ENCODE results near the gene ARHGEF16. TPM values are rescaled to one million over a fixed set of nuclear protein-coding genes. Genes with fewer than 3 reads are reported as not detected.

ARHGEF16 gene
- polyA plus RNA-seq, 1 of the 3 experiments (the other 2 are of a cell fraction): 0.18 TPM

GRCh38 chr1:3408751-3409266 is 45.7 kb upstream of the ARHGEF16 start:
- Histone ChIP-seq H3K4me2 (no peak overlapping the region), H3K9me2 (no peaks in the 10 kb centered on the region), H3K27me3 (ENCODE audit: insufficient read depth) (peaks cover 25% of the 10 kb centered on the region; the same call in 1 of the 2 replicates), H3K4me3 (ENCODE audit: low read depth in 2 of 2, low read length in 1 of 2) (no peak overlapping the region), H3K9ac (no peak overlapping the region), H3K9me3 (no peaks in the 10 kb centered on the region), H3K79me2 (ENCODE audit: insufficient read depth) (no peaks in the 10 kb centered on the region), H2AFZ (ENCODE audit: low read depth) (no peak overlapping the region), H3K4me1 (ENCODE audit: control insufficient read depth in 1 of 2, insufficient read depth in 2 of 2, low read depth in 1 of 2, low read length in 1 of 2) (no peaks in the 10 kb centered on the region), H3K27ac (ENCODE audit: low read depth in 2 of 2, low read length in 1 of 2) (no peak overlapping the region), H4K20me1 (ENCODE audit: insufficient read depth) (no peaks in the 10 kb centered on the region), H3F3A (replicated peaks; ENCODE audit: insufficient read depth) (no peaks in the 10 kb centered on the region), H3K36me3 (replicated peaks in 1 of 2; ENCODE audit: control insufficient read depth in 1 of 2, insufficient read depth in 2 of 2, low read length in 1 of 2) (no peaks in the 10 kb centered on the region)
- TF ChIP-seq GABPA (IDR thresholded peaks at IDR 0.05; ENCODE audit: low read depth) (no peak), TAF1 (IDR thresholded peaks at IDR 0.05; ENCODE audit: borderline replicate concordance, low read depth, low read length) (no peak), SIN3A (IDR thresholded peaks at IDR 0.05; ENCODE audit: borderline replicate concordance, low read depth, low read length) (no peak), FOXM1 (IDR thresholded peaks at IDR 0.05; ENCODE audit: low read depth) (no peak), NRF1 (IDR thresholded peaks at IDR 0.05; ENCODE audit: low read depth, low read length) (no peak), NFIC (IDR thresholded peaks at IDR 0.05; ENCODE audit: borderline replicate concordance) (no peak), MXI1 (IDR thresholded peaks at IDR 0.05; ENCODE audit: low read depth, low read length) (no peak)
- POLR2A ChIA-PET: no interaction called here
- 79% methylated on average over 36 of the region's 36 CpGs for WGBS (ENCODE audit: low lambda C conversion rate)
- no peak for DNase-seq
- CTCF ChIA-PET: interaction anchor here (1.1 kb wide), 1 partner anchor 8 kb away, joined by 3 read pairs; no protein-coding TSS in a partner anchor

DNA sequence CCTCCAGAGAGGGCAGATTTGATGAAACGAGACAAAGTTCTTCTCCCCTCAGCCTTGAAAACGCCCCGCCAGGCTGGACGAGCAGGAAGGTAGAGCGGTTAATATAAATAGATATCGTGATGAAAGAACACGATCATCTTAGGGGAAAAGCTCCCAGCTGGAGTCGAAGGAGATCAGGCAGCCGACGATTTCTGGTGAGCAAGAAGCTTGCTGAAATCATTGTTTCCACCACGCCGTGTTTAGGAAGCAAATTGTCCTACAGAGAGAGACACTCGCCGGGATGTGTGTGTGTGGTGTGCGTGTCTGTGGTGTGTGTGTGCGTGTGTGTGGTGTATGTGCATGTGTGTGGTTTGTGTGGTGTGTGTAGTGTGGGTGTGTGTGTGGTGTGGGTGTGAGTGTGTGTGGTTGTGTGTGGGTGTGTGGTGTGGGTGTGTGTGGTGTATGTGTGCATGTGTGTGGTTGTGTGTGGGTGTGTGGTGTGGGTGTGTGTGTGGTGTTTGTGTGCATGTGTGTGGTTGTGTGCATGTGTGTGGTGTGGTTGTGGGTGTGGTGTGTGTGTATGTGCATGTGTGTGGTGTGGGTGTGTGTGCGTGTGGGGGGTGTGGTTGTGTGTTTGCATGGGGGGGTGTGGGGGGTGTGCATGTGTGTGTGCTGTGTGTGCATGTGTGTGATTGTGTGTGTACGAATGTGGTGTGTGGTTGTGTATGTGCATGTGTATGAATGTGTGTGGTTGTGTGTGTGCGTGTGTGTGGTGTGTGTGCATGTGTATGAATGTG is 44.9 kb upstream of the ARHGEF16 start:
- Histone ChIP-seq H3K4me1 (ENCODE audit: control insufficient read depth in 1 of 2, insufficient read depth in 2 of 2, low read depth in 1 of 2, low read length in 1 of 2) (no peaks in the 10 kb centered on the region), H3K36me3 (replicated peaks in 1 of 2; ENCODE audit: control insufficient read depth in 1 of 2, insufficient read depth in 2 of 2, low read length in 1 of 2) (no peaks in the 10 kb centered on the region), H3K4me2 (no peak overlapping the region), H3K9me3 (no peaks in the 10 kb centered on the region), H3K79me2 (ENCODE audit: insufficient read depth) (no peaks in the 10 kb centered on the region), H3K9me2 (no peaks in the 10 kb centered on the region), H3F3A (replicated peaks; ENCODE audit: insufficient read depth) (no peaks in the 10 kb centered on the region), H3K4me3 (ENCODE audit: low read depth in 2 of 2, low read length in 1 of 2) (no peak overlapping the region), H3K27me3 (ENCODE audit: insufficient read depth) (peaks cover 27% of the 10 kb centered on the region; the same call in 1 of the 2 replicates), H4K20me1 (ENCODE audit: insufficient read depth) (no peaks in the 10 kb centered on the region), H2AFZ (ENCODE audit: low read depth) (no peak overlapping the region), H3K27ac (ENCODE audit: low read depth in 2 of 2, low read length in 1 of 2) (no peak overlapping the region), H3K9ac (no peak overlapping the region)
- DNase-seq: no peak
- CTCF ChIA-PET: interaction anchor here (0.6 to 1.8 kb wide), 8 partner anchors 11 to 960 kb away, joined by 3 to 9 read pairs (median 3); no protein-coding TSS in a partner anchor
- POLR2A ChIA-PET: no interaction called here
- TF ChIP-seq RCOR1 (IDR thresholded peaks at IDR 0.05; ENCODE audit: low read length) (no peak), CHD2 (IDR thresholded peaks at IDR 0.05; ENCODE audit: low read length, partially characterized antibody) (no peak), MEF2A (IDR thresholded peaks at IDR 0.05; ENCODE audit: borderline replicate concordance, low read depth) (no peak), GABPA (IDR thresholded peaks at IDR 0.05; ENCODE audit: low read depth) (no peak), PBX3 (IDR thresholded peaks at IDR 0.05) (no peak), USF2 (IDR thresholded peaks at IDR 0.05; ENCODE audit: borderline replicate concordance, low read depth, low read length) (no peak), MAX (IDR thresholded peaks at IDR 0.05; ENCODE audit: low read depth) (no peak), RAD21 (IDR thresholded peaks at IDR 0.05; ENCODE audit: low read length) (no peak), CTCF (IDR thresholded peaks at IDR 0.05) (no peak), EZH2phosphoT487 (IDR thresholded peaks at IDR 0.05; ENCODE audit: borderline replicate concordance, low read depth) (no peak)
- 28% methylated on average over 19 of the region's 19 CpGs for WGBS (ENCODE audit: low lambda C conversion rate)

All from SK-N-SH (cell line).